Pancreas (tissue), 10 donors: ENCODE measurements around the gene PAQR4. TPM values are rescaled to one million over a fixed set of nuclear protein-coding genes. Genes with fewer than 3 reads are reported as not detected.
"Not testable (repeated sequence)": the region's sequence is repeated elsewhere in the genome, so short reads cannot be mapped to it uniquely, and the experiment has no call there.

ENCODE experiments used
- ATAC-seq, 4 donors: fragments of 200-7000 bp; cut with Tn5 transposase; one replicate each; pipeline versions ENCODE4 v1.8.0 to v1.9.1; 2020; ENCODE audit warnings: mild to moderate bottlenecking in 4 of 4, moderate library complexity in 4 of 4
- DNase-seq, 6 donors: peaks; one replicate each; pipeline ENCODE4 v3.0.0-alpha.2; 2020
- FAIRE-seq: peaks from 2 replicates; lab custom pipeline; 2012; peaks lifted over from hg19 to GRCh38; lab: Jason Lieb, UNC
- H3K27ac ChIP-seq, 4 donors: fragments of 200-600 bp; sonication (generic); 1 replicate in 3 of 4; 2 replicates in 1 of 4; pipeline versions ENCODE4 v1.5.0 to v1.8.0; 2020
- H3K27me3 ChIP-seq, 4 donors: fragments of 200-600 bp; one replicate each; pipeline ENCODE4 v1.8.0; 2021
- H3K36me3 ChIP-seq, 3 donors: fragments of 200-600 bp; sonication (generic) in 1 of 3; one replicate each; pipeline versions ENCODE4 v1.5.0 to v1.8.0; 2020 to 2021
- H3K4me1 ChIP-seq, 3 donors: fragments of 200-600 bp; one replicate each; pipeline ENCODE4 v1.8.0; 2021
- H3K4me3 ChIP-seq, 4 donors: fragments of 200-600 bp; sonication (generic) in 2 of 4; one replicate each; pipeline versions ENCODE4 v1.5.0 to v1.8.0; 2020 to 2021
- H3K9me3 ChIP-seq, 4 donors: fragments of 200-600 bp; one replicate each; pipeline ENCODE4 v1.8.0; 2021
- WGBS, 2 donors: extraction: QIAGEN DNeasy Blood & Tissue Kit; methylation state at CpG; one replicate each; pipeline ENCODE4 v1.1.7; 2013; 5-methylcytosine and 5-hydroxymethylcytosine counted together
- intact Hi-C, 3 donors: fragments of 100-400 bp; cut with DNase I; formaldehyde crosslinking; loops; one replicate each; pipeline versions ENCODE4 v1.11.1 to v1.14.2; 2022
- polyA plus RNA-seq, 2 donors: library from polyadenylated mRNA; stranded (reverse); fragments of 200-250 nt; gene quantifications; one replicate each; pipeline ENCODE4 v1.2.3, GENCODE V29; 2013
- total RNA-seq, 6 donors: library from RNA; stranded (reverse); fragmentation: NEBNext Ultra II Directional in 4 of 6; extraction: Animal tissue kit (Norgen Biotek cat#: 25700) in 4 of 6; gene quantifications; one replicate each; pipeline versions ENCODE4 v1.2.1 to v1.2.4, GENCODE V29; 2021 to 2023
- TF ChIP-seq, protein P1 (sequence below), 4 donors: fragments of 200-600 bp; sonication (generic) in 3 of 4; IDR thresholded peaks; one replicate each; pipeline versions ENCODE4 v1.5.0 to v1.8.0; 2021; ENCODE audit warnings: antibody characterized with exemption in 4 of 4
- donor health status: healthy with polysubstance abuse.
- donor health status: DM: no; HTN: no; CAD: no; lungs with moderate emphysema.
- donor health status: DM: no; HTN: no; CAD: no.
- donor health status: control.
- donor health status: control.
- donor health status: Bipolar disorder and iron deficiency.
- donor health status: DM: yes; HTN: yes; CAD: no.
- donor health status: DM: no; HTN: no; CAD: no.
- donor health status: DM: no; HTN: no; CAD: no.
- donor health status: DM: yes; HTN: yes; CAD: no.

Gene PAQR4
- total and polyA plus RNA-seq, 8 donors: 5.3 to 12.5 (median 6.6) TPM

DNA sequence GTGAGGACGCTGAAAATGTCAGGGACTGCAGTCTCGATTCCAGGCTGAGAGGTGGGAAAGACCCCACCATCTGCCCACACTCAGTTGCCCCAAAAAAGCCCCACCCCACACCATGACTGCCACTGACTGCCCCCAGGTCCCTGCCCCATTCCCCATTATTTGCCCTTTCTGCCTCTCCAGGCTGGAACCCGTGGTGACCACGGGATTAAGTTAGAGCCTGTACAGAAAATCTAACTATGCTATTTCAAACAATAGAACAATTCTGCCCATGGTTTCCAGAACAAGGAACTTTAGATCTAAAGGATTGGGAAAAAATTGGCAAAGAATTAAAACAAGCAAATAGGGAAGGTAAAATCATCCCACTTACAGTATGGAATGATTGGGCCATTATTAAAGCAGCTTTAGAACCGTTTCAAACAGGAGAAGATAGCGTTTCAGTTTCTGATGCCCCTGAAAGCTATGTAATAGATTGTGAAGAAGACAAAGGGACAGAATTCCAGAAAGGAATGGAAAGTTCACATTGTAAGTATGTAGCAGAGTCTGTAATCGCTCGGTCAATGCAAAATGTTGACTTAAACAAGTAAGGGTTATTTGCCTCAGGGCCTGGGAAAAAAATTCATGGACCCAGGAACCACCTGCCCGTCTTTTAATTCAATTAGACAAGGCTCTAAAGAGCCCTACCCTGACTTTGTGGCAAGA lies 43.0 kb upstream of the PAQR4 start:
- Histone ChIP-seq H3K4me3 (no peak overlapping the region), H3K36me3 (peaks cover 0 to 13% (median 3%) of the 10 kb centered on the region in 3 donors), H3K27me3 (no peaks in the 10 kb centered on the region), H3K4me1 (peaks cover 0 to 5% (median 0%) of the 10 kb centered on the region in 3 donors), H3K9me3 (no peaks in the 10 kb centered on the region), H3K27ac (no peak overlapping the region)
- FAIRE-seq (no peak), DNase-seq (no peak), ATAC-seq (no peak)
- 63 to 66% methylated on average over 9 of the region's 9 CpGs for WGBS, 2 donors
- intact Hi-C loops: no loop called here
- TF ChIP-seq, protein P1, sequence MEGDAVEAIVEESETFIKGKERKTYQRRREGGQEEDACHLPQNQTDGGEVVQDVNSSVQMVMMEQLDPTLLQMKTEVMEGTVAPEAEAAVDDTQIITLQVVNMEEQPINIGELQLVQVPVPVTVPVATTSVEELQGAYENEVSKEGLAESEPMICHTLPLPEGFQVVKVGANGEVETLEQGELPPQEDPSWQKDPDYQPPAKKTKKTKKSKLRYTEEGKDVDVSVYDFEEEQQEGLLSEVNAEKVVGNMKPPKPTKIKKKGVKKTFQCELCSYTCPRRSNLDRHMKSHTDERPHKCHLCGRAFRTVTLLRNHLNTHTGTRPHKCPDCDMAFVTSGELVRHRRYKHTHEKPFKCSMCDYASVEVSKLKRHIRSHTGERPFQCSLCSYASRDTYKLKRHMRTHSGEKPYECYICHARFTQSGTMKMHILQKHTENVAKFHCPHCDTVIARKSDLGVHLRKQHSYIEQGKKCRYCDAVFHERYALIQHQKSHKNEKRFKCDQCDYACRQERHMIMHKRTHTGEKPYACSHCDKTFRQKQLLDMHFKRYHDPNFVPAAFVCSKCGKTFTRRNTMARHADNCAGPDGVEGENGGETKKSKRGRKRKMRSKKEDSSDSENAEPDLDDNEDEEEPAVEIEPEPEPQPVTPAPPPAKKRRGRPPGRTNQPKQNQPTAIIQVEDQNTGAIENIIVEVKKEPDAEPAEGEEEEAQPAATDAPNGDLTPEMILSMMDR (IDR thresholded peaks at IDR 0.05): no peak

DNA sequence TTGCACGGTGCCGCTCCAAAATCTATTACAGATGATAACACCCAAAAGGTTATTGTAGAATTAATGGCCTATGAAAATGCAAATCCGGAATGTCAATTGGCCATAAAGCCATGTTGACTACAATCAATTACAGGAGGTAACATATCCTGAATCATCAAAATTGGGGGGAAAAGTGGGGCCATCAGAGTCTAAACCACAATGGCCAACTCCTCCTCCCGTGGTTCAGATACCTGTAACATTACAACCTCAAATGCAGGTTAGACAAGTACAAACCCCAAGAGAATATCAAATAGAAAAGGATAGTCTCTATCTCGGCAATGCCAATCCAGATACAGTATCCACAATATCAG lies 42.5 kb upstream of the PAQR4 start:
- ATAC-seq (no peak), FAIRE-seq (no peak), DNase-seq (no peak)
- TF ChIP-seq, protein P1 (IDR thresholded peaks at IDR 0.05): no peak
- Histone ChIP-seq H3K9me3 (no peaks in the 10 kb centered on the region), H3K27me3 (no peaks in the 10 kb centered on the region), H3K4me3 (peak overlapping the region in 1 of 4 donors; percentile 17), H3K4me1 (peaks cover 0 to 5% (median 0%) of the 10 kb centered on the region in 3 donors), H3K36me3 (peaks cover 0 to 13% (median 3%) of the 10 kb centered on the region in 3 donors), H3K27ac (no peak overlapping the region)
- WGBS, 2 donors: 58 to 66% methylated on average over 5 of the region's 5 CpGs
- intact Hi-C loops: no loop called here

DNA sequence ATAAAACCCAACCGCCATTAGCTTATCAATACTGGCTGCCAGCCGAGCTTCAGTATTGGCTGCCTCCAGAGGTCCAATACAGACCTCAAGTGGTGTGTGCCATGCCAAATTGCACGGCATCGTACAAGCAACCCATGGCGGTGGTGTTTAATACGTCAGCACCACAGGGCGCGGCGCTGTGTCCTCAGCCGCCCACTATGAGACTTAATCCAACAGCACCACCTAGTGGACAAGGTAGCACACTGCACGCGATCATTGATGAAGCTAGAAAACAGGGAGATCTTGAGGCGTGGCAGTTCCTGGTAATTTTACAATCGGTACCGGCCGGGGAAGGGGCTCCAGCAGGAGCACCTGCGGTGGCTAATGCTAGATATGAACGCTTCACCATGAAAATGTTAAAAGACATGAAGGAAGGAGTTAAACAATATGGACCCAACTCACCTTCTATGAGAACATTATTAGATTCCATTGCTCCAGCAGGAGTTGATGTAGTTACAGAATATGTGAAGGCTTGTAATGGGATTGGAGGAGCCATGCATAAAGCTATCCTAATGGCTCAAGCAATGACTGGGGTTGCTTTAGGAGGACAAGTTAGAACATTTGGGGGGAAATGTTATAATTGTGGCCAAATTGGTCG lies 42.0 kb upstream of the PAQR4 start:
- intact Hi-C loops: no loop called here
- DNase-seq: peak; percentile 72 to 93 (median 86)
- peak overlapping the region in 1 of 4 donors; percentile 17 for H3K4me3 ChIP-seq
- WGBS, 2 donors: 6 to 7% methylated on average over 19 of the region's 19 CpGs
- peaks cover 0 to 13% (median 3%) of the 10 kb centered on the region in 3 donors for H3K36me3 ChIP-seq
- no peak overlapping the region for H3K27ac ChIP-seq
- no peaks in the 10 kb centered on the region for H3K9me3 ChIP-seq
- peak; percentile 90 to 99 (median 96) for ATAC-seq
- no peak for FAIRE-seq
- H3K4me1 ChIP-seq: peaks cover 0 to 5% (median 0%) of the 10 kb centered on the region in 3 donors
- TF ChIP-seq, protein P1 (IDR thresholded peaks at IDR 0.05): peak; percentile 96 to 99 (median 98)
- no peaks in the 10 kb centered on the region for H3K27me3 ChIP-seq

DNA sequence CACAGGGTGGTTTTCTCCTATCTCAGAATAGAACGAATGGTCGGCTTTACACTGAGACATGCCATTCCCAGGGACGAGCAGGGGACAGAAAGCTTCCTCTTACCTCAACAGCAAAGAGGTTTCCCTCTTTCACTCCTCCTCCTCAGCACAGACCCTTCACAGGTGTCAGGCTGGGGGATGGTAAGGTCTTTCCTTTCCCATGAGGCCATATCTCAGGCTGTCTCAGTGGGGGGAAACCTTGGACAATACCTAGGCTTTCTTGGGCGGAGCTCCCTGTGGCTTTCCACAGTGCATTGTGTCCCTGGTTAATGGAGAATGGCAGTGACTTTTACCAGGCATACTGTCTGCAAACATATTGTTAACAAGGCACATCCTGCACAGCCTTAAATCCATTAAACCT lies 41.0 kb upstream of the PAQR4 start:
- H3K27me3 ChIP-seq, H3K4me3 ChIP-seq, intact Hi-C loops, ATAC-seq, H3K9me3 ChIP-seq, DNase-seq, H3K4me1 ChIP-seq, H3K27ac ChIP-seq, FAIRE-seq: not testable (repeated sequence)
- WGBS, 2 donors: 69% methylated on average over 4 of the region's 4 CpGs
- H3K36me3 ChIP-seq: peaks cover 0 to 13% (median 3%) of the 10 kb centered on the region in 3 donors

DNA sequence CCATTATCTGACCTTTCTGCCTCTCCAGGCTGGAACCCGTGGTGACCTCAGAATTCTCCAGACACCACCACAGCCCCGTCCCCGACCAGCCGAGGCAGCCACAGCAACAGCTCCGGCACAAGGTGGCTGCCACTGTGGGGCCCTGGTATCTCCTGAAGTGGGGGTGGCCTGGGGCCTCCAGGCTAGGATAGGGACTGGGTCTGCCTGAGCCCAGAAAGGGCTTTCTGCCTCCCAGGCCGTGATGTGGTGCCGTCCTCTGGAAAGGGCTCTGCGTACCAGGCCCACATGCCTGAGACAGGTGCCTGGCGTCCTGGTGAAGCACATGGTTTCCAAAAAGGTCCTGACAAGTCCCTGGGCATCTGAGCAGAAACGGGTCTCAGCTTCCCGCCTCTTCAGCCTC lies 40.4 kb upstream of the PAQR4 start:
- DNase-seq (peak in 1 of 6 donors; percentile 42), ATAC-seq (no peak), FAIRE-seq (no peak)
- no peaks in the 10 kb centered on the region for H3K9me3 ChIP-seq
- peaks cover 0 to 5% (median 0%) of the 10 kb centered on the region in 3 donors for H3K4me1 ChIP-seq
- TF ChIP-seq, protein P1 (IDR thresholded peaks at IDR 0.05): no peak
- H3K27me3 ChIP-seq: no peaks in the 10 kb centered on the region
- H3K27ac ChIP-seq: no peak overlapping the region
- H3K36me3 ChIP-seq: peaks cover 0 to 15% (median 3%) of the 10 kb centered on the region in 3 donors
- H3K4me3 ChIP-seq: no peak overlapping the region
- intact Hi-C loops: no loop called here
- 74 to 78% methylated on average over 11 of the region's 11 CpGs for WGBS, 2 donors
